Measurements from ENCODE around the gene PI4KB.
A peak's percentile ranks its signal among the peaks of the same experiment; 100 is the strongest.

Gene PI4KB

DNA sequence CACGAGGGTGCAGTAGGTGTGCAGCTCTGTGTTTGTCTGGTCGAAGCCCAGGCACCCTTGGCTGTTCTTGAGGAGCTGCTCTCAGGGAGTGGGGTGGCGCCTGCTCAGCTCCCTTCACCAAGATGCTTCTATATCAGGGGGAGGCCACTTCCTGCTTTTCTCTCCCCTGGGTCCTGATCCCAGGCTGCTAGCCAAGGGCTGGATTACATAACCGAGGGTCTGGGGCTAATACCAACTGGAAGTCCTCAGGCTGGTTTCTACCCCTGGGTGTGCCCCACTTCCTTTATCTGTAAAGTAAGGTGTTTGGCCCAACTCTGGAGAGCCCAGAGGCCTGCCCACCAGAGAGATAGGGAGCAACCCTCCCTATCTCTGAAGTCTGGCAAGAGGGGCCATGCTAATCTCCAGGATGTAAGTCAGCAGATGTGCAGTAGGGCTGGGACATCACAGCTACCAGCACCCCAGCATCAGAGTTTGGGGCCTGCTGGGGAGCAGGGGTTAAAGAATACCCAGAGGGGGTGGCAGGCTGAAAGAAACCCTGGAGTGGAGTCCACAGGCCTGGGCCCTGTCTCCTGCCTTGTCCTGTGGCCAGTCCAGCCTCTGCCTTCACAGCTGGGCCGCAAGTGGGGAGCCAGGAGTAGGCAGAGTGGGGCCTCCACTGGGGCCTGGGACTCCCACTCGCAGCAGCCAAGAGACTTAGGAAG is 43.1 kb upstream of the PI4KB start:
- DNase-seq (ENCODE audit: extremely low spot score) = peak; percentile 6
- TF ChIP-seq FOXM1 (IDR thresholded peaks at IDR 0.05; ENCODE audit: borderline replicate concordance) = no peak
- TF ChIP-seq FOXK2 (IDR thresholded peaks at IDR 0.05) = no peak
- TF ChIP-seq FOXA1 (IDR thresholded peaks at IDR 0.05) = no peak
- TF ChIP-seq ELF4 (IDR thresholded peaks at IDR 0.05) = no peak
- TF ChIP-seq, protein P1, sequence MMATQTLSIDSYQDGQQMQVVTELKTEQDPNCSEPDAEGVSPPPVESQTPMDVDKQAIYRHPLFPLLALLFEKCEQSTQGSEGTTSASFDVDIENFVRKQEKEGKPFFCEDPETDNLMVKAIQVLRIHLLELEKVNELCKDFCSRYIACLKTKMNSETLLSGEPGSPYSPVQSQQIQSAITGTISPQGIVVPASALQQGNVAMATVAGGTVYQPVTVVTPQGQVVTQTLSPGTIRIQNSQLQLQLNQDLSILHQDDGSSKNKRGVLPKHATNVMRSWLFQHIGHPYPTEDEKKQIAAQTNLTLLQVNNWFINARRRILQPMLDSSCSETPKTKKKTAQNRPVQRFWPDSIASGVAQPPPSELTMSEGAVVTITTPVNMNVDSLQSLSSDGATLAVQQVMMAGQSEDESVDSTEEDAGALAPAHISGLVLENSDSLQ (IDR thresholded peaks at IDR 0.05) = no peak
- TF ChIP-seq TARDBP (IDR thresholded peaks at IDR 0.05) = no peak
- no peak for TF ChIP-seq BHLHE40 (IDR thresholded peaks at IDR 0.05; ENCODE audit: borderline replicate concordance)
- no peak for TF ChIP-seq NFRKB (IDR thresholded peaks at IDR 0.05)
- TF ChIP-seq LEF1 (IDR thresholded peaks at IDR 0.05; ENCODE audit: borderline replicate concordance) = no peak
- no peak for TF ChIP-seq HDGF (IDR thresholded peaks at IDR 0.05; ENCODE audit: borderline replicate concordance)
- no peak for TF ChIP-seq ZNF384 (IDR thresholded peaks at IDR 0.05)
- no peak for TF ChIP-seq SP1 (IDR thresholded peaks at IDR 0.05)
- TF ChIP-seq L3MBTL2 (conservative IDR thresholded peaks at IDR 0.05) = no peak
- CTCF ChIA-PET = interaction anchor here (0.6 to 1.1 kb wide), 4 partner anchors 15 to 610 kb away, joined by 3 to 4 read pairs (median 4); no protein-coding TSS in a partner anchor
- POLR2A ChIA-PET = interaction anchor here (0.8 to 1.2 kb wide), 3 partner anchors 25 to 43 kb away, joined by 3 read pairs; partner anchors contain the start of genes PI4KB and PSMB4

DNA sequence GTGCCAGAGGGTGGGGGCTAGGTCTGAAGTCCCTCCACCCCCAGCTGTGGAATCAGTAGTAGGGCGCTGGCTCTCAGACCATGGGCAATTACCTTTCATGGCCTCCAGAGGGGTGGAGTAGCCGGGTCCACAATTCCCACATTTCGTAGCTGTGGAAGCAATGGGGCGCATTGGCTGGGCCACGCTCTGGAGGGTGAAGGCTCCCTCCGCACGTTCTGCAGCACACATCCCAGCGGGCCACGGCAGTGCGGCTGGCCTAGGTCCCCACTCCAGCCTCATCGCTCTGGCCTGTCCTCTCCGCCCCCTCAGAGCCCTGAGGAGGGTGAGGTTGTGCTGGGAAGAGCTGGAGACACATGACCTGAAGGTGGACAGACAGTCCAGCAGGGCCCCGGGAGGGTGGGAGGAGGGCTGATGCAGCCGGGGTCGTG is 42.4 kb upstream of the PI4KB start:
- TF ChIP-seq FOXM1 (IDR thresholded peaks at IDR 0.05; ENCODE audit: borderline replicate concordance) (no peak), BHLHE40 (IDR thresholded peaks at IDR 0.05; ENCODE audit: borderline replicate concordance) (no peak), SUZ12 (IDR thresholded peaks at IDR 0.05) (no peak), ZNF384 (IDR thresholded peaks at IDR 0.05) (no peak), ELF4 (IDR thresholded peaks at IDR 0.05) (no peak), FOXA1 (IDR thresholded peaks at IDR 0.05) (no peak), HDGF (IDR thresholded peaks at IDR 0.05; ENCODE audit: borderline replicate concordance) (no peak), ARNT (IDR thresholded peaks at IDR 0.05) (no peak), NFRKB (IDR thresholded peaks at IDR 0.05) (no peak), L3MBTL2 (conservative IDR thresholded peaks at IDR 0.05) (no peak), TARDBP (IDR thresholded peaks at IDR 0.05) (no peak), CTBP1 (IDR thresholded peaks at IDR 0.05; ENCODE audit: borderline replicate concordance) (no peak)
- TF ChIP-seq, protein P1 (IDR thresholded peaks at IDR 0.05) = no peak
- peak; percentile 16 for DNase-seq (ENCODE audit: extremely low spot score)
- ChIA-PET CTCF (interaction anchor here (0.6 to 1.1 kb wide), 3 partner anchors 14 to 610 kb away, joined by 3 to 4 read pairs (median 3); no protein-coding TSS in a partner anchor), POLR2A (interaction anchor here (0.8 to 1.2 kb wide), 3 partner anchors 25 to 43 kb away, joined by 3 read pairs; partner anchors contain the start of genes PI4KB and PSMB4)

DNA sequence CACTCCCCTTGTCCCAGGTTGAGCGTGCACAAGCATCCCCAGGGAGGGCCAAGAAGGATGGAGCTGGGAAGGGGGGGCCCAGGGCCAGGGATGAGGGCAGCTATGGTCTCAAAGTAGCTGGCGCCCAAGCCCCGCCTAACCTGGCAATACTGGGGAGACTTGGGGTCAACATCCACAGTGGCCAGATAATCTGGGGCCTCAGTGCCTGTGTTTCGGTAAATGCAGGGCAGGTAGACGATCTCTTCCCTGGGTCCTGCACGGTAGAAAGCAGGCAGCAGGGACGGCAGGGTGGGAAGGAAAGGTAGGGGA is 42.0 kb upstream of the PI4KB start:
- CTCF ChIA-PET = no interaction called here
- no peak for DNase-seq (ENCODE audit: extremely low spot score)
- TF ChIP-seq, protein P1 (IDR thresholded peaks at IDR 0.05) = no peak
- no peak for TF ChIP-seq L3MBTL2 (conservative IDR thresholded peaks at IDR 0.05)
- no peak for TF ChIP-seq CTBP1 (IDR thresholded peaks at IDR 0.05; ENCODE audit: borderline replicate concordance)
- POLR2A ChIA-PET = interaction anchor here (1.0 to 1.5 kb wide), 2 partner anchors 24 to 42 kb away, joined by 3 to 4 read pairs; partner anchors contain the start of gene PI4KB

DNA sequence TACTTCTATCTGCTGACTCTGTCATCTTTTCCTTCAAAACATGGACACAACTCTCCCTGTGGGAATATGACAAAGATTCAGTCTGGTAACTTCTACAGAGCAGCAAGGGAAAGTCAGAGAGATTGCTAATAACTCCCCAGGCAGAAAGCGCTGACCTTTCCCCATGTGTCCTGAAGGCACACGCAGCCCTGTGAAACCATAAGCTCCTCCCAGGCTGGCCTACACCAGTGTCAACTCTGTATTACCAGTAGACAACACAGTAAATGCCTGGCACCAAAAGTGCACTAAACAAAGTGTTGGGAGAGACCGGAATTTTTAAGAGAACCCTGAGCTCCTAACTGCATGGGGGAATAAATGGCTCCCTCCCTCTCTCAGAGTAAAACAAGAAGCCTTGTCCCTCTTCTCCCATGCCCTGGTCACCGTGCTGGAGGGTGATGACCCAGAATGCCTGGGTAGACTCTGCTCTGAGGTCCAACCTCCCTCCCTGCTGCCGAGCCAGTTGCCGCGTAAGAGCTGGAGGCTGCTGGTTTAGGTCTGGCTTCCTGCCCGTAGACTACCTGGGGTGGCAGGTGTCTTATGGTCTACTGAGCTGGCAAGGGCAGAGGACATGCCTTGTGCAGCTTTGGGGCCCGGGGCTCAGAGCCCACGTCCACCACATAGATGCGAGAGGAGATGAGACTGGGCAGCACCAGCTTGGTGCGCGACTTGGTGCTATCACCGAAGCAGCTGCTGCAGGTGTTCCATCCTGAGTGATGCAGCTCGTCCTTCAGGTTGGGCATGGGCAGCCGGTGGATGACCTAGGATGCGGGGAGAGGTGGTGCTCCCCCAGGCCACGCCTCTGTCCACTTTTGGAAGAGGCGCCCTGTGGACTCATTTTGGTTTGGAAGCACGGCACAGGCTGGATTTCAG is 41.4 kb upstream of the PI4KB start:
- TF ChIP-seq BHLHE40 (IDR thresholded peaks at IDR 0.05; ENCODE audit: borderline replicate concordance) (no peak), CTBP1 (IDR thresholded peaks at IDR 0.05; ENCODE audit: borderline replicate concordance) (no peak), NFRKB (IDR thresholded peaks at IDR 0.05) (no peak), LEF1 (IDR thresholded peaks at IDR 0.05; ENCODE audit: borderline replicate concordance) (no peak), SUZ12 (IDR thresholded peaks at IDR 0.05) (no peak), HDGF (IDR thresholded peaks at IDR 0.05; ENCODE audit: borderline replicate concordance) (no peak)
- ChIA-PET CTCF (interaction anchor here (0.6 kb wide), 1 partner anchor 11 kb away, joined by 3 read pairs; no protein-coding TSS in a partner anchor), POLR2A (interaction anchor here (1.5 to 2.4 kb wide), 4 partner anchors 9 to 41 kb away, joined by 4 to 11 read pairs (median 5); partner anchors contain the start of genes PI4KB, PSMB4 and RFX5)
- no peak for DNase-seq (ENCODE audit: extremely low spot score)

DNA sequence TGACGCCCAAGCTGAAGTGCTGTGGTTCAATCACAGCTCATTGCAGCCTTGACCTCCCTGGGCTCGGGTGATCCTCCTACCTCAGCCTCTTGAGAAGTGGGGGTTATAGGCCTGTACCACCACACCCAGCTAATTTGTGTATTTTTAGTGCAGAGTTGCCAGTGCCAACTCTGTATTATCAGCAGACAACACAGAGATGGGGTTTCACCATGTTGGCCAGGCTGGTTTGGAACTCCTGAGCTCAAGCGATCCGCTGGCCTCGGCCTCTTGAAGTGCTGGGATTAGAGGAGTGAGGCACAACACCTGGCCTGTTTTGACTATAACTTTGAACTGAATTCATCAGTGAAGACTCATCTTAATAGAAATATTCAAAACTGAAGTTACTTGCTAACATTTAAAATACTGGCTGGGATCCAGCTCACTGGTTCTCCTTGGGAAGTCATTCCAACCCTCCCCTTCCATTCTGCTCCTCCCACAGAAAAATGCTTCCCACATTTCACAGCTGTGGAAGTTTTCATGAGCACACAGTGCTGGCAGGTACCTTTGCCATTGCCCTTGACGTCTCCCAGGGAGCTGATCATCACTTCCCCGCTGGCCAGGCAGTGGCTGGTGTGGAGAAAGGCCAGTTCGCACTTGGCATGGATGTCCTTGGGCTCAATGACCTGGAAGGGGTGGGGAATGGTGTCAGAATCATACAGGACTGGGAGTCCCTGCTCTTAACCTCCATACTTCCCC is 40.6 kb upstream of the PI4KB start:
- POLR2A ChIA-PET = interaction anchor here (0.6 to 2.4 kb wide), 5 partner anchors 8 to 67 kb away, joined by 3 to 11 read pairs (median 4); partner anchors contain the start of genes PI4KB, PSMB4 and RFX5
- CTCF ChIA-PET = no interaction called here
- TF ChIP-seq ARNT (IDR thresholded peaks at IDR 0.05) (no peak), HDGF (IDR thresholded peaks at IDR 0.05; ENCODE audit: borderline replicate concordance) (no peak), L3MBTL2 (conservative IDR thresholded peaks at IDR 0.05) (no peak), TARDBP (IDR thresholded peaks at IDR 0.05) (no peak), FOXK2 (IDR thresholded peaks at IDR 0.05) (no peak), BHLHE40 (IDR thresholded peaks at IDR 0.05; ENCODE audit: borderline replicate concordance) (no peak), SP1 (IDR thresholded peaks at IDR 0.05) (no peak), SUZ12 (IDR thresholded peaks at IDR 0.05) (no peak), FOXA1 (IDR thresholded peaks at IDR 0.05) (no peak), LEF1 (IDR thresholded peaks at IDR 0.05; ENCODE audit: borderline replicate concordance) (no peak), ZNF384 (IDR thresholded peaks at IDR 0.05) (no peak), ELF4 (IDR thresholded peaks at IDR 0.05) (no peak), CTBP1 (IDR thresholded peaks at IDR 0.05; ENCODE audit: borderline replicate concordance) (no peak)
- TF ChIP-seq, protein P1 (IDR thresholded peaks at IDR 0.05) = no peak
- no peak for DNase-seq (ENCODE audit: extremely low spot score)
